Caki2 (cell line): Measurements from ENCODE around the gene CRISPLD2. TPM values are rescaled to one million over a fixed set of nuclear protein-coding genes. Genes with fewer than 3 reads are reported as not detected.
A peak's percentile ranks its signal among the peaks of the same experiment; 100 is the strongest.

Experiments used
- DNase-seq: peaks from one replicate; pipeline ENCODE4 v3.0.0-alpha.2; 2015; ENCODE audit warnings: low read depth
- in situ Hi-C: cut with HindIII; loops from 2 replicates; pipeline ENCODE4 v1.10.0; 2016; ENCODE audit warnings: low sequenced_read_pairs, low pct_unique_long_range_greater_than_20kb, mixed read lengths
- total RNA-seq: library from RNA; depleted of rRNA; stranded (reverse); fragments of >200 nt; shearing (Covaris generic); gene quantifications from 2 replicates; pipeline ENCODE4 v1.2.3, GENCODE V29; 2014; ENCODE audit warnings: low replicate concordance

Gene CRISPLD2
- total RNA-seq, 1 experiment from 2014 or later = 5.1 TPM

GRCh38 chr16:84794186-84794585 lies 25.6 kb upstream of the CRISPLD2 start:
- in situ Hi-C loops = no loop called here
- DNase-seq = no peak

DNA sequence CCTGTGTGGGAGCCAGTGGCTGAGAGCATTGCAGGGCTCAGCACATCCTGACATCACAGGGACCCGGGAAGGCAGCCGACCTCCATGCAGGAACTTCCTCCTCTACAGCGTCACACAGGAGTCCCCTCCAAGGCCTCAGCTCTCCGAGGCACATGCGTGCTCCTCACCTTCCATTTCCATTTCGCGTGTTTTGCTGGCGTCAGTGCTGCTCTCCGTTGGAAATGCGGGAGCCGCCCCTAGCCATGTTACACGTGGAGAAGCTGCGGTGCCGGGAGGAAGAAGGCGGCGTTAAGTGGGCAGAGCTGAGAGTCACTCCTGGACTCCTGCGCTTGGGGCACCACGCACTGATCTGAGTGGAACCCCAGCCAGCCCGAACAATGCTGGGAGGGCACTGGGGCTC lies 25.2 kb upstream of the CRISPLD2 start:
- in situ Hi-C loops = no loop called here
- DNase-seq = no peak

DNA sequence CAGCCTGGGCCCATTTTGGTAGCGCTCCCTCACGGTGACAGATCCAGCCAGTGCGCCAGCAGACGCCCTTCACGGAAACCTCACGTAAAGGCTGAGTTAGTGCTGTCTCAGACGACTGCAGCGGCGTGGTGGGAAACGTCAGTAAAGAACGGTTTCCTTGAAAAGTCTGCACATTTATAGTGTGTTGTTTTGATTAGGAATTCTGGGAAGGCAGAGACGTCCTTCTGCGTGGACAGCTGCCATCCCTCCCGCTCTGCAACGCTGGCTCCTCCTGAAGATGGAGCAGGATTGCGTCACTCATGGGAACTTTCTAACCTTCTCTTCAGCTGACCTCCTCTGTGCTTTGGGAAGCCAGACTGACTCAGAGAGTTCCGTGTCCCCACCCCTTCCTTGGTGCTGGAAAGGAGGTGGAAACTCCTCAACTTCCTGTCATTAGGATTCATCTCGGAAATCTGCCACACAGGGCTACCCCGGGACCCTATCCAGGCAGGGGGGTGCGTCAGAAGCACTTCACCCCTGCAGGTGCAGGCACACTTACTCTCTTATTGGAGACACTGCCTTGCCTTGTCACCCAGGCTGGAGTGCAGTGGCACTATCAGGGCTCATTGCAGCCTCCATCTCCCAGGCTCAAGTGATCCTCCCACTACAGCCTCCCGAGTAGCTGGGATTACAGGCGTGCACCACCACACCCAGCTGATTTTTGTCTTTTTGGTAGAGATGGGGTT lies 24.3 kb upstream of the CRISPLD2 start:
- no peak for DNase-seq
- in situ Hi-C loops = no loop called here

DNA sequence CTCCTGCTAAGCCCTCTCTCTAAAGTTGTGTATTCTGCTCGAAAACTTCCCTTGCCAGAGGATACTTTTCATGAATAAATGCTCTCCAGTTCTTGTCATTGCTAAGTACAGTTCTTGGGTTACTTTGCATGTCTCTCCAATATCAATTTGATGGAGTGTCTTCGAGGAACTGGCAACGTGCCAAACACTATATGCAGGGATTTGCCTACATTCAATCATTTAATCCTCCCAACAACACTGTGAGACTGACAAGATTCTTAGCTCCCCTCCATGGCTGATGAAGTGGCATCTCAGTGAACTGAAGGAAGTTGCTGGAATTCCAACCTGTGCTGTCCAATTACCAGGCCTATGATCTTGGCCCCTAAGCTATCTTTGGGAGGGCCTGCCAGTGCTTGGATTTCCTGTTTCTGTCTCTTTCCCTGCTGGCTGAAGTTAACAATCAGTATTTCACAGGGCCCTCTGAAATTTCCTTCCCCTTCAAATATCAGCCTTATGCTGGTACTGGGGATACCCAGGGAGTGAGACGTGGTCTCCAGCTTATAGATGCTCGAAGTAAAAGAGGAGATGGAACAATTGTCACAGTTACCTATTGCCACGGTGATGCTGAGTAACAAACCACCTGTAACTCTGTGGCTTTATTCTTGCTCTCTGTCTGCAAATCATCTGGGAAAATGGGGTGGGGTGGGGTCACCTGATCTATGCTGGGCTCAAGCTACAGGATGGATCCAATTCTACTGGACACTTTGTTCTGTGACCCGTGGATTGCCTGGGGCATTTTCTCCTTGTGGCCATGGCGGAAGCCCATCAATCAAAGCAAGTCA lies 19.4 kb upstream of the CRISPLD2 start:
- in situ Hi-C loops = no loop called here

GRCh38 chr16:84803146-84803545 lies 16.6 kb upstream of the CRISPLD2 start:
- no peak for DNase-seq
- in situ Hi-C loops = no loop called here

More for the DNA sequence above, 19.4 kb upstream of the CRISPLD2 start:
- no peak for DNase-seq

DNA sequence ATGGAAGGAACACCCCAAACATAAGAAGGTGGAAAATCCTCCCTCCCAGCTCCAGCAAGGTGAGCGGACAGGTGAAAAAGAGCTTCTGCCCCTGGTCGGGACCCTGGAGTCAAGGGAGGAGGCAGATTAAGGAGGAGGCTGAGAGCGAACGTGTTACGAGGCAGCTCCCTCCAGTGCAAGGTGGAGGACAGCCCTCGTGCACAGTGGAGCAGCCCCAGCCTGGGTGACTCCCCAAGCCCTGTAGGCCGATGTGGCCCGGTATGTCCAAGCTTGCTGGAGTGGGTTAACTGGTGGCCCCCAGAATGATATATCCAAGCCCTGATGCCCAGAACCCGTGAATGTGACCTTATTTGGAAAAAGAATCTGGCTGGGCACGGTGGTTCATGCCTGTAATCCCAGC lies 15.5 kb upstream of the CRISPLD2 start:
- DNase-seq = no peak
- in situ Hi-C loops = no loop called here

DNA sequence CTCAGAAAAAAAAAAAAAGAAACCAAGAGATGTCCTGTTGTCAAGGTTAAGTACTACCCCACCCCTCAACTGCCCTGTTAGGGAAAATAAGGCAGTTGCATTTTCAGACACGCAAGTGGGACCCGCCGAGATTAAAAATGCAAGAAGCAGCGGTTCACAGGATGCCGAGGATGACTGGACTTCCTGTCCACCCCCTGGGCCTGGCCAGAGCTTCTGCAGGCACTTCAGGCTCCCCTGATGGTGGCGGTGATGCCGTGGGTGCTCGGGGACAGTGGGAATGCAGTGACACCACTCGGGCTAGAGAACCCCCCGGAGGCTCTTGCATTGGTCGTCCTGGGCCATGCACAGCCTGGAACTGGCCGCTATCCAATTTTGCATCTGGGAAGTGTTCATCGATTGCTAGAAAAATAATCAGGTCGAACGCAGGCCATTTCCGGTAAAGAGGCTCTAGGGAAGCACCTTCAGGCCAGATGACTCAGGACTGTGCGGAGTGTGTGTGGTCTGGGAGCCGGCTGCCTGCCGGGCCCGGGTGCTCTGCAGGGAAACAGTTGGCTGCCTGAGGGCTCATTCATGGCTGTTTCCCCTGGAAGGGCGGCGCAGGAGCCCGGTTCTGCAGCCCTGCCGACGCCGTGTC lies 13.4 kb upstream of the CRISPLD2 start:
- in situ Hi-C loops = no loop called here
- DNase-seq = peak; percentile 75

DNA sequence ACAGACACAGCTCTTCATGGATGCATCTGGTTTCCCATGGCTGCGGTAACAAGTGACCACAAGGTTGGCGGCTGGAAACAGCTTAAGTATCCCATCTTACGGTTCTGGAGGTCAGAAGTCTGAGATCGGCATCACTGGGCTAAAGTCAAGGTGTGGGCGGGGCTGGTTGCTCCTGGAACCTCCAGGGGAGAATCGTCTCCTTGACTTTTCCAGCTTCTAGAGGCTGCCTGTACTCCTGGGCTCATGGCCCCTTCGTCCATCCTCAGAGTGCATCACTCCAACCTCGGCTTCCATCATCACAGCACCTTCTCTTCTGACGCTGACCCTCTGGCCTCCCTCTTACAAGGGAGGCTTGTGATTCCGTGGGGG lies 12.9 kb upstream of the CRISPLD2 start:
- in situ Hi-C loops = no loop called here
- DNase-seq = no peak

GRCh38 chr16:84807776-84808175 lies 12.0 kb upstream of the CRISPLD2 start:
- DNase-seq = no peak
- in situ Hi-C loops = no loop called here

- DNase-seq = no peak
- in situ Hi-C loops = no loop called here
These were observed 11.0 kb upstream of the CRISPLD2 start for GRCh38 chr16:84808826-84809225.

DNA sequence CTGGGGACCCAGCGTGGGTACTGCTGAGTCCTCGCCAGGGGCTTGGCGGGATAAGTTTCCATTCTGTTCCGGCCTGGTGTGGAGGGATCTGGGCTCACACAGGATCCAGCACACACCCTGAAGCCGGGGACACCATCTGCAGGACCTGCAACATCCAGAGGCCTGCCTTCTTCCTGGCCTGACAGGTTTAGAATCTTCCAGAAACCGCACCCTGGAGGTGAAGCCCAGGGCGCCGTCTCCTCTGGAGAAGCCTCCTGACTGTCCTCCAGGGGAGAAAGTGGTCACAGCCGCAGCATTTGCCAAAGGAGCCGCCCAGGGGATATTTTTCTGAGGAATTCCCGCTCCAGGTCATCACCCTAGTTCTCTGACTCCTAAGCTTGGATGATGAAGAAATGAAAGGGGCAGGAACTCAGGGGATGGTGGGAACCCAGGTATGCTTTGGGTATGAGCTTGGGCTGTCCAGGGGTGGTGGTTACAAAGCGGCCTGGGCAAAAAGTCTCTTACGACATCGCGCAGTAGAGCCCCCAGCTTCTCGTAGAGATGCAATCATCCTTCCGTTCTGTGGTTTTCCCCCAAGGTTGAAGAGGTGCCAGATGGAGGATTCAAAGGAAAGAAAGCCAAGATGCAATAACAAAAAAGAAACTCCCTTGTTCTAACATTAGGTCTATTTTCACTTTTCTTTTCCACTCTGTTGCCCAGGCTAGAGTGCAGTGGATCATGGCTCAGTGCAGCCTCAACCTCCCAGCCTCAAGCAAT lies 9.1 kb upstream of the CRISPLD2 start:
- DNase-seq = no peak
- in situ Hi-C loops = no loop called here

GRCh38 chr16:84811529-84811928 lies 8.3 kb upstream of the CRISPLD2 start:
- in situ Hi-C loops = no loop called here
- DNase-seq = no peak

- DNase-seq = no peak
- in situ Hi-C loops = no loop called here
These were observed 6.4 kb upstream of the CRISPLD2 start for GRCh38 chr16:84813141-84813934.

DNA sequence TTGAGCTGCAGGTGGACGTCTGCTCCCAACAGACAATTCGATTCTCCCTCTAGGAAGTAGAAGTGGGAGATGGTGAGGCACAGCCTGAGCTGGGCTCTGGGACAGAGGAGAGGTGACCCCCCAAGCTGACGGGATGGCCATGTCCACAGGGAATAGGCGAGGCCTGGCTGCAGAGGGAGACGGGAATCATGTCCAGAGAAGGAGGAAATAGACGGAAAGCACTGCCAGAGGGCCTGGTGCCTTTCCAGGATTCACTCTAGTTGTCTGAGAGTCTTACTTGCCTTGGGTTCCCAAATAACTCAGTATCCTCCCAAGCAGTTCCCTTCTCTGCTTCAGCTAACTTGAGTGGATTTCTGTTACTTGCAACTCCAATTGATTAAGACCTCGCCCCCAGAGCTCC lies 4.3 kb upstream of the CRISPLD2 start:
- no peak for DNase-seq
- in situ Hi-C loops = no loop called here

- DNase-seq = no peak
- in situ Hi-C loops = no loop called here
These were observed 3.8 kb upstream of the CRISPLD2 start for GRCh38 chr16:84816023-84816422.

GRCh38 chr16:84816485-84816884 lies 3.3 kb upstream of the CRISPLD2 start:
- DNase-seq = no peak
- in situ Hi-C loops = no loop called here

- in situ Hi-C loops = no loop called here
- DNase-seq = no peak
These were observed 2.6 kb upstream of the CRISPLD2 start for GRCh38 chr16:84817206-84817605.

DNA sequence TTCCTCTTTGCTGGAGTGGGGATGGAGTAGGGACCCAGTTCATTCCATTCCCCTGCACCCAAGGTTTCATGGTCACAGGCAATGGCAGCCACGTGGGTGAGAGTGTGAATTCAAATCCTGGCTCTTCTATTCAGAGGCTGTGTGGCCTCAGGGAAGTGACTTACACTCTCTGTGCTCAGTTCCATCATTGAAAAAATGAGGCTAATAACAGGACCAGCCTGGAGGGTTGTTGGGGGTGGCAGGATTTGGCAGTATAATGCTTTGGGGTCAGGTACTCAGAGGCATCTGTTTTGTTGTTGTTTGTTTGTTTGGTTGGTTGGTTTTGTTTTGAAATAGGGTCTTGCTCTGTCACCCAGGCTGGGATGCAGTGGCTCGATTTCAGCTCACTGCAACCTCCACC lies 2.2 kb upstream of the CRISPLD2 start:
- in situ Hi-C loops = no loop called here
- no peak for DNase-seq
